WI38 (cell line): ENCODE measurements around the gene YPEL5.
"Not testable (repeated sequence)": the region's sequence is repeated elsewhere in the genome, so short reads cannot be mapped to it uniquely, and the experiment has no call there.

ENCODE experiments used
- H3K4me3 ChIP-seq: 2 replicates; pipeline ENCODE4 v1.5.1; 2011; ENCODE audit warnings: low read depth, mild to moderate bottlenecking, control low read depth, low read length
- CTCF ChIP-seq: IDR thresholded peaks from 2 replicates; pipeline ENCODE4 v1.5.1; 2012; ENCODE audit warnings: low read depth, mild to moderate bottlenecking, control low read depth, low read length

Gene YPEL5

GRCh38 chr2:30139131-30139870 lies 7.5 kb upstream of the YPEL5 start:
- TF ChIP-seq CTCF, result no peak
- H3K4me3 ChIP-seq, result no peak overlapping the region

- no peak for TF ChIP-seq CTCF
- H3K4me3 ChIP-seq, result no peak overlapping the region
Observed at GRCh38 chr2:30141136-30141535, 5.7 kb upstream of the YPEL5 start.

- no peak overlapping the region for H3K4me3 ChIP-seq
- no peak for TF ChIP-seq CTCF
Observed at GRCh38 chr2:30144260-30144659, 2.5 kb upstream of the YPEL5 start.

GRCh38 chr2:30144951-30145350 lies 1.9 kb upstream of the YPEL5 start:
- H3K4me3 ChIP-seq, result not testable (repeated sequence)

- no peak for TF ChIP-seq CTCF
- H3K4me3 ChIP-seq, result peak overlapping the region; percentile 59
Observed at GRCh38 chr2:30145826-30146336, 926 bp upstream of the YPEL5 start.

- H3K4me3 ChIP-seq, result peak overlapping the region; percentile 88
- TF ChIP-seq CTCF, result no peak
Observed at GRCh38 chr2:30147196-30147714, 448 bp downstream of the YPEL5 start.

GRCh38 chr2:30147715-30148610 lies 1.2 kb downstream of the YPEL5 start:
- TF ChIP-seq CTCF, result peak; percentile 14; the same call in 1 of the 2 replicates
- H3K4me3 ChIP-seq, result peak overlapping the region; percentile 88
